Measurements from ENCODE around the gene BIN1.

BIN1 gene

DNA sequence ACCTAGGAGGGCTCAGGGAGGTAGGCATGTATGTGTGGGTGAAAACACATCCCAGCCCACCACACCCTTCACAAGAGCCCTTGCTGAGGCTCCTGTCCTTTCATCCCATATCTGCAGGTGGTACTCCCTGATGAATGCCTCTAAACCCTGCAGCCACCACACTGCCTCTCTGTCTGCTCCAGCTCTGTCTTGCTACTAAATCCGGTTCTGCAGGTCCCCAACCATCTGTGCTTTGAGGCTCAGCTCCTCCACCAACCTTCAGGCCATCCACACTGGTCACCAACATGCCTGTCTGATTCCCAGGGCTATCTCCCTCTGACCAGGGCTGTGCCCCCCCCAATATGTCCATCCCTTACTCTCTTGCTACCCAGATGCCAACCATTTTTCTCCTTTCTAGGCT is 92.7 kb downstream of the BIN1 start:
- DNase-seq = no peak

GRCh38 chr2:127012868-127013267 is 94.1 kb downstream of the BIN1 start:
- no peak for DNase-seq

DNA sequence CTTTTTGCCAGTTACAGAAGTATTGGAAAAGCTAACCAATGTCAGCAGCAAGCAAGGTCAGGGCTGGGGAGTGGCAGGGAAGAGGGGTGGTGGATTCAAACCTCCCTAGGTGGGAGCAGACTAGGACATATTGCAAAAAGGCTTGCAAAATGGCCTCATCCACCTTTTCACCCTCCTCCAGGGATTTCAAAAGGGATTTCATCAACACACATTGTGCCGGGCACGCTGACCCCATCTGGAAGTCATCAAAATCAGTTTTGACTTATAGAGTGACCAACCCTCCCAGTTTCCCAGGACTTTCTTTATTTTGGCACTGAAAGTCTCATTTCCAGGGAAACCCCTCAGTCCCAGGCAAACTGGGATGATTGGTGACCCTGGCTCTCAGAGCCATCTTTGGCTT is 94.7 kb downstream of the BIN1 start:
- no peak for DNase-seq

GRCh38 chr2:127011796-127012195 is 95.2 kb downstream of the BIN1 start:
- no peak for DNase-seq

DNA sequence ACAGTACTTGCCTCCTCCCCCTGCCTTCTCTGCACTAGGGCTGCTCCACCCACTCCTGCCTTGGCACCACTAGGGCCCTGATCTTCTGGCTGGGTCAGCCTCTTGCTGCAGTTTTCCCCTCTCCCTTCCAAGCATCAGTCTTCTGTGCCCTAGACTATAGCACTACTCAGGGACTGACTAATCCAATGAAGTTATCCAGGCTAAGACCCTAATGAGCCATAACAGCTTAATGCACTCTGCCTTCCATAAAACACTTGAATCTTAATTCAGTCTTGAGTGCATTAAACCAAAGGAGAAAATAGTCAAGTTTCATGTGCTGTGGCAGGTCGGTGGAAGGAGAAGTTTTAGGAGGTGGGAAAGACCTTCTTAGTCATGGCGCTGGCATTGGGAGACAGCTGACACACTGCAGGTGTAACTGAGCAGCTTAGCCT is 95.7 kb downstream of the BIN1 start:
- no peak for DNase-seq

DNA sequence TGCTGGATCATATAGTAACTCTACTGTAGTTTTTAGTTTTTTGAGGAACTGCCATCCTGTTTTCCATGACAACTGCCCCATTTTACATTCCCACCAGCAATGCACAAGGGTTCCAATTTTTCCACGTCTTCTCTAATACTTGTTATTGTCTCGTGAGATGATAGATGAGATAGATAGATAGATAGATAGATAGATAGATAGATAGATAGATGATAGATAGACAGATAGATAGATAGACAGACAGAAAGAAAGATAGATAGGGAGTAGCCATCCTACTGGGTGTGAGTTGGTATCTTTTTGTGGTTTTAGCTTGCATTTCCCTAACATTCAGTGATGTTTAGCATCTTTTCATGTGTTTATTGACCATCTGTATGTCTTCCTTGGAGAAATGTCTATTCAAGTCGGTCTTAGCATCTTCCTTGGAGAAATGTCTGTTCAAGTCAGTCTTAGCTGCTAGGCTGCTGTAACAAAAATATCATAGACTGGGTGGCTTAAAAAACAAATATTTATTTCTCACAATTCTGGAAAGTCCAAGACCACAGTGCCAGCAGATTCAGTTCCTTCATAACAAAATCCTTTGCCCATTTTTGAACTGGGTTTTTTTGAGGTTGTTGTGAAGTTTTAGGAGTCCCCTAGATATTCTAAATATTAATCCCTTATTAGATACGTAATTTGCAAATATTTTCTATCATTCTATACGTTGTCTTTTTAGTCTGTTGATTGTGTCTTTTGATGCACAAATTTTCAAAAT is 98.5 kb downstream of the BIN1 start:
- no peak for DNase-seq

DNA sequence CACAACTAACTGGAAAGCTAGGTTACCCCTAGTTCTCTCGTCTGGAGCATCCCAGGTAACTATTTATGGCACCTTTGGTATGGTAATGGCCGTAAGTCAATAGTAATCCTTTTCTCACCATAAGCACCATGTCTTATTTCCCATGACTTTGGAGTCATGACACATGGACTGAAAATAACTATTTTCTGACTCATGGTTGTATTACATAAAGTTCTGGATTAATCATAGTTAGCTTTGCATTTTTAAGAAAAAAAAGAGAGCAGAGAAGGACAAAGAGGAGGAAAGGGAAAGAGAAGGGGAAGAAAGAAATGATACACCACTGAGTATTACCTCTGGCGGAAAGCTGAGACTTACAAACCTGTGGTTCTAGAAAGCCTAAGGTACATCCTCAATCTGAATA is 99.3 kb downstream of the BIN1 start:
- no peak for DNase-seq

DNA sequence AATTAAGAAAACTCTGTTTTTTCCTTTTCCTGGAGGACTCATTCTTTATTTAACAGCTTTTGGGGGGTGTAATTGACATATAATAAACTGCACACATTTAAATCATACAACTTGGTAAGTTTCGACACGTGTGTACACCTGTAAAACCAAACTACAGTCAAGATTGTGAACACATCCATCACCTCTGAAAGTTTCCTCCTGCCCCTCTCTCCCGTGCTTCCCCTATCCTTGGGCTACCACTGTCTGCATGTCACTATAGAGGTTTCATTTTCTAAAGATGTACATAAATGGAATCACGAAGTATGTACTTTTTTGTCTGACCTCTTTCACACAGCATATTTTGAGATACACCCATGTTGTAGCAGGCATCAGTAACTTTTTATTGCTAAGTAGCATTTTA is 100.0 kb downstream of the BIN1 start:
- DNase-seq = no peak

GRCh38 chr2:127004893-127005600 is 101.9 kb downstream of the BIN1 start:
- DNase-seq = no peak

- no peak for DNase-seq
These were observed 103.7 kb downstream of the BIN1 start for GRCh38 chr2:127003070-127003800.

DNA sequence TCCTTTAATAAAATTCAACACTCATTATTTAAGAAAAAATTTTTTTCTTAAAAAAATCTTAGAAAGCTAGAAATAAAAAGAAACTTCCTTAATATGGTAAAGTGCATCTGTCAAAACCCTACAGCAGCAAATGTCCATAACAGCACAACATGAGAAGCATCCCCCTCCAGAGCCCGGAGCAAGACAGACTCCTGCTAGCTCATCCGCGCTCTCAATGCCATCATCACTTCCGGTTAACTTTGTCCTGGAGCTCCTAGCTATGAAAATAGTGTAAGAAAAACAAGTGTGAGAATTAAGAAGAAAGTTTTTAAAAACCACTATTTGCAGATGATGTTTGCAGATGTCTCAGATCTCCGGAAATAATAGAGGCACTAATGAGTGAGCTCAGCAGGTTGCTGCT is 105.2 kb downstream of the BIN1 start:
- no peak for DNase-seq

GRCh38 chr2:127000937-127001336 is 106.0 kb downstream of the BIN1 start:
- no peak for DNase-seq

GRCh38 chr2:127000194-127000593 is 106.8 kb downstream of the BIN1 start:
- no peak for DNase-seq

DNA sequence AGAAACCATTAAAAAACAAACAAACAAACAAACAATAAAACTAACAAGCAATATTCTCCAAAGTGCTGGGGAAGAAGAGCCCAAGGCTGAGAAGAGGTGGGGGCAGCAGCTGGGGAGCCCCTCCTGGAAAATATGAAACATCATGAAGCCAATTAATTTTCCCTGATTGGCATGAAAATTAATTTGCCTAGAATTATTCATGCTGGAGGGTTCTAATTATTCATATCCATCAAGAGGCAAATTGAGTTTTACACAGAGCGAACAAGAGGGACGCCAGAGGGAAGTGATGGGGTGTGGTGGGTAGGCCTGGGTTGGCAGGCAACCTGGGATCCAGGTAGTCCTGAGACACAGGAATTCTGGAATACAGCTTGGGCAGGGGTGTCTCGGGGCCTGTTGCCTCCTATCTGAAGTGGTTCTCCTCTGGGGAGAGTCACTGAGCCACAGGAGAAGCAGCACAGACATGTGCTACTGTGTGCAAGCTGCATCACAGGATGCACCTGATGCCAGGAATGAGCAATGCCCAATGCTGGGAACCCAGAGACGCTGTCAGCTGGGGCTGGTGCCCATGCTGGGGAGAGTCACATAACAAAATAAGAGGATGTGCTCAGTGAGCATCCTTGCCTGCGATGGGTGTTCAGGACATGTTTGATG is 107.7 kb downstream of the BIN1 start:
- DNase-seq = no peak

DNA sequence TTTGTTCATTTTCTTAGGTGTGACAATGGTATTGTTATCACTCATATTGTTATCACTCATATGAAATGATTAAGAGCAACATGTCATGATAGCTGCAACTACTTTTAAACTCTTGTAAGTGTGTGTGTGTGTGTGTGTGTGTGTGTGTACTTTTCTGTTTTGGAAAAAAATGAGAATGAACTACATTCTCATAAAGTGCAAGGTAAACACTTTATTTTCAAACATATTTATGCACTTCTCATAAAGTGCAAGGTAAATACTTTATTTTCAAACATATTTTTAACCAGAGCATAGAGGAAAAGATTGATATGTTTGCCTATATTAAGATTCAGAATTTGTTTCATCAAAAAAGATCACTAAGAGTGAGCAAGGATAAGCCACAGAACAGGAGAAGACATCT is 108.5 kb downstream of the BIN1 start:
- DNase-seq = no peak

Measured in stimulated activated CD4-positive, alpha-beta T cell treated with anti-CD3 and anti-CD28 coated beads, Interleukin-4, amount 100 ng/mL, for 1 hour (primary cell).